HEK293T (cell line): ENCODE measurements around the gene ARID3A.

Source experiments
- CTCF ChIA-PET: fragments of 350-600 bp; formaldehyde crosslinking; extraction: SDS; loops from one replicate; lab custom pipeline; 2021; ENCODE audit warnings: antibody characterized with exemption, inconsistent platforms; lab: Yijun Ruan, JAX
- POLR2A ChIA-PET: fragments of 350-600 bp; formaldehyde crosslinking; extraction: SDS; loops from one replicate; lab custom pipeline; 2020; ENCODE audit warnings: antibody characterized with exemption, inconsistent platforms; lab: Yijun Ruan, JAX
- DNase-seq: peaks from one replicate; pipeline ENCODE4 v3.0.0; 2012; ENCODE audit warnings: mixed read lengths; ENCODE audit errors: extremely low spot score
- ARNT ChIP-seq: fragments of 450-650 bp; IDR thresholded peaks from 2 replicates; pipeline ENCODE4 v1.6.1; 2017; ENCODE audit warnings: mild to moderate bottlenecking
- BHLHE40 ChIP-seq: fragments of 450-650 bp; IDR thresholded peaks from 2 replicates; pipeline ENCODE4 v1.6.1; 2016; ENCODE audit warnings: mild to moderate bottlenecking, moderate library complexity, borderline replicate concordance
- CTBP1 ChIP-seq: fragments of 450-650 bp; IDR thresholded peaks from 2 replicates; pipeline ENCODE4 v1.6.1; 2016; ENCODE audit warnings: borderline replicate concordance
- ELF4 ChIP-seq: fragments of 450-650 bp; IDR thresholded peaks from 2 replicates; pipeline ENCODE4 v1.6.1; 2017; ENCODE audit warnings: antibody characterized with exemption
- FOXA1 ChIP-seq: fragments of 450-650 bp; IDR thresholded peaks from 2 replicates; pipeline ENCODE4 v1.6.1; 2016; ENCODE audit warnings: mild to moderate bottlenecking
- FOXK2 ChIP-seq: fragments of 450-650 bp; IDR thresholded peaks from 2 replicates; pipeline ENCODE4 v1.6.1; 2016; ENCODE audit warnings: mild to moderate bottlenecking
- FOXM1 ChIP-seq: fragments of 450-650 bp; IDR thresholded peaks from 2 replicates; pipeline ENCODE4 v1.6.1; 2017; ENCODE audit warnings: mild to moderate bottlenecking, borderline replicate concordance
- HDGF ChIP-seq: fragments of 450-650 bp; IDR thresholded peaks from 2 replicates; pipeline ENCODE4 v1.6.1; 2017; ENCODE audit warnings: antibody characterized with exemption, borderline replicate concordance
- L3MBTL2 ChIP-seq: fragments of 450-650 bp; conservative IDR thresholded peaks from 2 replicates; pipeline ENCODE4 v1.6.1; 2016; ENCODE audit warnings: mild to moderate bottlenecking
- LEF1 ChIP-seq: fragments of 450-650 bp; IDR thresholded peaks from 2 replicates; pipeline ENCODE4 v1.6.1; 2017; ENCODE audit warnings: mild to moderate bottlenecking, borderline replicate concordance
- NFRKB ChIP-seq: fragments of 450-650 bp; IDR thresholded peaks from 2 replicates; pipeline ENCODE4 v1.6.1; 2016; ENCODE audit warnings: mild to moderate bottlenecking, moderate library complexity
- PKNOX1 ChIP-seq: fragments of 450-650 bp; IDR thresholded peaks from 2 replicates; pipeline ENCODE4 v1.6.1; 2016
- SP1 ChIP-seq: fragments of 450-650 bp; IDR thresholded peaks from 2 replicates; pipeline ENCODE4 v1.6.1; 2017
- SUZ12 ChIP-seq: fragments of 450-650 bp; IDR thresholded peaks from 2 replicates; pipeline ENCODE4 v1.6.1; 2016; ENCODE audit warnings: mild to moderate bottlenecking
- TARDBP ChIP-seq: fragments of 450-650 bp; IDR thresholded peaks from 2 replicates; pipeline ENCODE4 v1.6.1; 2016
- ZNF384 ChIP-seq: fragments of 450-650 bp; IDR thresholded peaks from 2 replicates; pipeline ENCODE4 v1.6.1; 2016

The ARID3A gene

GRCh38 chr19:1004803-1005664, 79.2 kb downstream of the ARID3A start:
- CTCF ChIA-PET, result interaction anchor here (0.7 kb wide), 1 partner anchor 10 kb away, joined by 3 read pairs; no protein-coding TSS in a partner anchor
- TF ChIP-seq FOXK2 (no peak), PKNOX1 (no peak), HDGF (no peak), CTBP1 (no peak), LEF1 (no peak), ELF4 (no peak), ARNT (no peak), BHLHE40 (no peak), SP1 (no peak), SUZ12 (no peak), TARDBP (no peak), L3MBTL2 (no peak), FOXM1 (no peak)
- POLR2A ChIA-PET, result interaction anchor here (0.8 kb wide), 1 partner anchor 22 kb away, joined by 3 read pairs; the partner anchor contains the start of gene CNN2
- no peak for DNase-seq

GRCh38 chr19:1006711-1007398, 81.0 kb downstream of the ARID3A start:
- no peak for TF ChIP-seq FOXK2
- TF ChIP-seq NFRKB, result no peak
- no peak for TF ChIP-seq SP1
- no peak for TF ChIP-seq TARDBP
- no peak for TF ChIP-seq FOXM1
- TF ChIP-seq CTBP1, result no peak
- no peak for TF ChIP-seq SUZ12
- TF ChIP-seq ELF4, result no peak
- TF ChIP-seq HDGF, result no peak
- TF ChIP-seq PKNOX1, result no peak
- no peak for TF ChIP-seq BHLHE40
- TF ChIP-seq L3MBTL2, result no peak
- no peak for TF ChIP-seq ZNF384
- no peak for TF ChIP-seq FOXA1
- TF ChIP-seq LEF1, result no peak
- TF ChIP-seq ARNT, result no peak
- ChIA-PET CTCF (no interaction called here), POLR2A (interaction anchor here (0.8 kb wide), 1 partner anchor 13 kb away, joined by 3 read pairs; no protein-coding TSS in a partner anchor)
- DNase-seq, result no peak

- CTCF ChIA-PET, result no interaction called here
- DNase-seq, result no peak
- no peak for TF ChIP-seq L3MBTL2
- no peak for TF ChIP-seq FOXA1
- TF ChIP-seq FOXK2, result no peak
- no peak for TF ChIP-seq HDGF
- no peak for TF ChIP-seq ELF4
- TF ChIP-seq ARNT, result no peak
- no peak for TF ChIP-seq SUZ12
- TF ChIP-seq CTBP1, result no peak
- no peak for TF ChIP-seq NFRKB
- no peak for TF ChIP-seq SP1
- TF ChIP-seq TARDBP, result no peak
- TF ChIP-seq ZNF384, result no peak
- TF ChIP-seq LEF1, result no peak
- no peak for TF ChIP-seq BHLHE40
- TF ChIP-seq PKNOX1, result no peak
- TF ChIP-seq FOXM1, result no peak
- POLR2A ChIA-PET, result interaction anchor here (0.8 kb wide), 1 partner anchor 12 kb away, joined by 3 read pairs; no protein-coding TSS in a partner anchor
Measured at GRCh38 chr19:1007399-1008251, 81.8 kb downstream of the ARID3A start.

DNA sequence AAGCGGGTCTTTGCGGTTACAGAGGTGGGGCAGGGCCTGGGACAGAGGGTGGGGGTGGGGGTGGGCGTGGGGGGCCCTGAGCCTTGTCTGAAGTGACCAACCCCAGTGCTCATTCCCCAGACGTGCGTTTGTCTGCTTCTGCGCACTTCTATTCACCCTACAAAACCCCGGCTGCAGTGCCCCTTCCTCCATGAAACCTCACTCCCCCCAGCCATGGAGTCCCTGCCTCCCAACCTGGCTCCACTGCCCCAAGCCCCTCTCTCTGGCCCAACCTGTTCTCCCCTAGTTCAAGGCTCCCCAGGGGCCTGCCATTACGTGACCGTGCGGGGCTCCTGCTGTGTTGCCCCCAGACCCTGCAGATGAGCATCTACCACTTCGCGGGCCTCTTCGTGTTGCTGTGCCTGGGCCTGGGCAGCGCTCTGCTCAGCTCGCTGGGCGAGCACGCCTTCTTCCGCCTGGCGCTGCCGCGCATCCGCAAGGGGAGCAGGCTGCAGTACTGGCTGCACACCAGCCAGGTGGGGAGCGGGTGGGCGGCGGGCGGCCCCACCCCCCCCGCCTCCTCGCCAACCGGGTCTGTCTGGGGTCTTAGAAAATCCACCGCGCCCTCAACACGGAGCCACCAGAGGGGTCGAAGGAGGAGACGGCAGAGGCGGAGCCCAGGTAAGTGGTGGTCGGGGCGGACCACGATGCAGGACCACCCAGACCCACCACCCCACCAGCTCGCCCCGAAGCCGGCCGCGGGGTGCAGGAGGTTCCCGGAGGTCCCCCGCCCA, 82.6 kb downstream of the ARID3A start:
- ChIA-PET POLR2A (no interaction called here), CTCF (no interaction called here)
- TF ChIP-seq TARDBP, result no peak
- no peak for TF ChIP-seq HDGF
- TF ChIP-seq BHLHE40, result no peak
- TF ChIP-seq SP1, result no peak
- no peak for TF ChIP-seq ARNT
- no peak for TF ChIP-seq SUZ12
- no peak for TF ChIP-seq CTBP1
- no peak for TF ChIP-seq FOXA1
- no peak for TF ChIP-seq FOXM1
- TF ChIP-seq PKNOX1, result no peak
- TF ChIP-seq LEF1, result no peak
- TF ChIP-seq NFRKB, result no peak
- no peak for DNase-seq
